Osteocyte (in vitro differentiated cells): ENCODE data around the gene TRIM24. TPM values are rescaled to one million over a fixed set of nuclear protein-coding genes. Genes with fewer than 3 reads are reported as not detected.
A peak's percentile ranks its signal among the peaks of the same experiment; 100 is the strongest.

ENCODE experiments used
- DNase-seq: peaks from one replicate; pipeline ENCODE4 v3.0.0; 2021; ENCODE audit warnings: mixed read lengths; ENCODE audit not compliant: unreplicated experiment; ENCODE audit errors: extremely low spot score
- H3K27ac Mint-ChIP-seq: one replicate; pipeline ENCODE4 v1.8.0; 2021; ENCODE audit warnings: mild to moderate bottlenecking, mixed read lengths; ENCODE audit not compliant: unreplicated experiment
- H3K27me3 Mint-ChIP-seq: one replicate; pipeline ENCODE4 v1.8.0; 2021; ENCODE audit warnings: mixed read lengths; ENCODE audit not compliant: unreplicated experiment
- H3K36me3 Mint-ChIP-seq: one replicate; pipeline ENCODE4 v1.8.0; 2021; ENCODE audit warnings: mixed read lengths; ENCODE audit not compliant: unreplicated experiment
- H3K4me1 Mint-ChIP-seq: one replicate; pipeline ENCODE4 v1.8.0; 2021; ENCODE audit warnings: mixed read lengths; ENCODE audit not compliant: unreplicated experiment
- H3K4me3 Mint-ChIP-seq: one replicate; pipeline ENCODE4 v1.8.0; 2021; ENCODE audit warnings: mild to moderate bottlenecking, moderate library complexity, mixed read lengths; ENCODE audit not compliant: unreplicated experiment
- H3K9me3 Mint-ChIP-seq: one replicate; pipeline ENCODE4 v1.8.0; 2021; ENCODE audit warnings: mixed read lengths; ENCODE audit not compliant: unreplicated experiment
- CTCF ChIP-seq: fragments of 200-600 bp; sonication (generic); IDR thresholded peaks from 2 replicates; pipeline ENCODE4 v1.5.0; 2021; ENCODE audit warnings: antibody characterized with exemption, mild to moderate bottlenecking, moderate library complexity
- total RNA-seq: library from RNA; stranded (reverse); gene quantifications from 2 replicates; pipeline ENCODE4 v1.2.1, GENCODE V29; 2021

The TRIM24 gene
- total RNA-seq, 1 donor from 2014 or later: 23.1 TPM

GRCh38 chr7:138607216-138608126 is 147.4 kb downstream of the TRIM24 start:
- H3K4me1 Mint-ChIP-seq: peaks cover 22% of the 10 kb centered on the region
- DNase-seq: no peak
- peaks cover 1% of the 10 kb centered on the region for H3K36me3 Mint-ChIP-seq
- H3K9me3 Mint-ChIP-seq: no peaks in the 10 kb centered on the region
- no peak overlapping the region for H3K4me3 Mint-ChIP-seq
- peak overlapping the region; percentile 66 for H3K27ac Mint-ChIP-seq
- no peak for TF ChIP-seq CTCF
- no peaks in the 10 kb centered on the region for H3K27me3 Mint-ChIP-seq

- Mint-ChIP-seq H3K4me1 (peaks cover 22% of the 10 kb centered on the region), H3K27ac (peak overlapping the region; percentile 66), H3K4me3 (no peak overlapping the region), H3K36me3 (peaks cover 1% of the 10 kb centered on the region), H3K27me3 (no peaks in the 10 kb centered on the region), H3K9me3 (no peaks in the 10 kb centered on the region)
- DNase-seq: no peak
- no peak for TF ChIP-seq CTCF
Measured at GRCh38 chr7:138608275-138608674, 148.2 kb downstream of the TRIM24 start.

GRCh38 chr7:138610671-138611170 is 150.7 kb downstream of the TRIM24 start:
- DNase-seq: no peak
- no peaks in the 10 kb centered on the region for H3K36me3 Mint-ChIP-seq
- no peaks in the 10 kb centered on the region for H3K9me3 Mint-ChIP-seq
- H3K4me3 Mint-ChIP-seq: no peak overlapping the region
- no peaks in the 10 kb centered on the region for H3K27me3 Mint-ChIP-seq
- no peak overlapping the region for H3K27ac Mint-ChIP-seq
- no peak for TF ChIP-seq CTCF
- peaks cover 22% of the 10 kb centered on the region for H3K4me1 Mint-ChIP-seq

GRCh38 chr7:138613630-138614029 is 153.6 kb downstream of the TRIM24 start:
- Mint-ChIP-seq H3K4me3 (no peak overlapping the region), H3K36me3 (no peaks in the 10 kb centered on the region), H3K9me3 (no peaks in the 10 kb centered on the region), H3K4me1 (peaks cover 5% of the 10 kb centered on the region), H3K27ac (no peak overlapping the region), H3K27me3 (no peaks in the 10 kb centered on the region)
- DNase-seq: no peak
- TF ChIP-seq CTCF: no peak

GRCh38 chr7:138616085-138616484 is 156.0 kb downstream of the TRIM24 start:
- no peak overlapping the region for H3K27ac Mint-ChIP-seq
- H3K4me1 Mint-ChIP-seq: no peaks in the 10 kb centered on the region
- H3K27me3 Mint-ChIP-seq: peaks cover 6% of the 10 kb centered on the region
- no peak for TF ChIP-seq CTCF
- no peaks in the 10 kb centered on the region for H3K36me3 Mint-ChIP-seq
- no peaks in the 10 kb centered on the region for H3K9me3 Mint-ChIP-seq
- DNase-seq: no peak
- no peak overlapping the region for H3K4me3 Mint-ChIP-seq
